ENCODE measurements around the gene OTOG.

OTOG gene

GRCh38 chr11:17563231-17563646 lies 16.2 kb downstream of the OTOG start (continued):
- no peak for TF ChIP-seq ZNF513 (tag by site-specific recombination; IDR thresholded peaks at IDR 0.05)
- TF ChIP-seq ZNF174 (tag by site-specific recombination; IDR thresholded peaks at IDR 0.05), result no peak
- no peak for TF ChIP-seq ZSCAN30 (tag by site-specific recombination; IDR thresholded peaks at IDR 0.05)
- TF ChIP-seq ZNF692 (tag by site-specific recombination; IDR thresholded peaks at IDR 0.05), result no peak
- no peak for TF ChIP-seq ZNF791 (tag by site-specific recombination; IDR thresholded peaks at IDR 0.05)
- no peak for TF ChIP-seq ZNF585B (tag by site-specific recombination; IDR thresholded peaks at IDR 0.05)
- TF ChIP-seq ZNF10 (tag by site-specific recombination; IDR thresholded peaks at IDR 0.05), result no peak
- TF ChIP-seq WT1 (tag by site-specific recombination; IDR thresholded peaks at IDR 0.05), result no peak
- TF ChIP-seq ZNF449 (tag by site-specific recombination; IDR thresholded peaks at IDR 0.05), result no peak

- TF ChIP-seq KLF9 (tag by site-specific recombination; IDR thresholded peaks at IDR 0.05; ENCODE audit: low read depth) (no peak), ZNF248 (tag by site-specific recombination; IDR thresholded peaks at IDR 0.05) (no peak), MZF1 (tag by site-specific recombination; IDR thresholded peaks at IDR 0.05; ENCODE audit: borderline replicate concordance) (no peak), REPIN1 (tag by site-specific recombination; IDR thresholded peaks at IDR 0.05; ENCODE audit: low read depth) (no peak), ZSCAN23 (tag by site-specific recombination; IDR thresholded peaks at IDR 0.05) (no peak), ZNF571 (tag by site-specific recombination; IDR thresholded peaks at IDR 0.05) (no peak), ZNF701 (tag by site-specific recombination; IDR thresholded peaks at IDR 0.05) (no peak), ZNF645 (tag by site-specific recombination; IDR thresholded peaks at IDR 0.05) (no peak), ZSCAN4 (tag by site-specific recombination; IDR thresholded peaks at IDR 0.05) (no peak), ZNF24 (tag by site-specific recombination; IDR thresholded peaks at IDR 0.05) (no peak), ZSCAN16 (tag by site-specific recombination; IDR thresholded peaks at IDR 0.05) (no peak), EGR2 (tag by site-specific recombination; IDR thresholded peaks at IDR 0.05; ENCODE audit: low read depth) (no peak), HOXC10 (CRISPR knock-in tag; IDR thresholded peaks at IDR 0.05) (no peak)
- Histone ChIP-seq H3K4me3 (ENCODE audit: low read depth, low read length) (no peak overlapping the region), H3K36me3 (ENCODE audit: control insufficient read depth in 2 of 2, insufficient read depth in 1 of 2, low read length in 2 of 2) (no peaks in the 10 kb centered on the region), H3K9me3 (ENCODE audit: control insufficient read depth, insufficient read depth, low read depth, low read length) (no peaks in the 10 kb centered on the region), H3K4me1 (ENCODE audit: control insufficient read depth, insufficient read depth, low read length) (no peaks in the 10 kb centered on the region), H3K27ac (ENCODE audit: extremely low read depth, low read depth, low read length) (no peak overlapping the region)
- ChIA-PET CTCF (interaction anchor here (0.6 to 1.9 kb wide), 12 partner anchors 10 to 1194 kb away, joined by 3 to 7 read pairs (median 4); partner anchors contain the start of gene OTOG), POLR2A (interaction anchor here (0.5 kb wide), 1 partner anchor 360 kb away, joined by 3 read pairs; no protein-coding TSS in a partner anchor)
Observed at GRCh38 chr11:17563961-17564686, 17.1 kb downstream of the OTOG start.

Measured in HEK293 (cell line).